Smooth muscle cell (in vitro differentiated cells): Measurements from ENCODE around the gene USP40. TPM values are rescaled to one million over a fixed set of nuclear protein-coding genes. Genes with fewer than 3 reads are reported as not detected.

Experiments used
- DNase-seq: peaks from one replicate; lab custom pipeline; 2025; ENCODE audit not compliant: unreplicated experiment; lab: John Stamatoyannopoulos, UW
- H2AFZ ChIP-seq: fragments of 200-600 bp; sonication (generic); 2 replicates; pipeline ENCODE4 v1.6.0; 2016; ENCODE audit warnings: antibody characterized with exemption, low read depth, mild to moderate bottlenecking
- H3F3A ChIP-seq: fragments of 200-600 bp; sonication (generic); 2 replicates; pipeline ENCODE4 v1.6.0; 2017; ENCODE audit warnings: antibody characterized with exemption, low read depth
- H3K27ac ChIP-seq: fragments of 200-600 bp; sonication (generic); 2 replicates; pipeline ENCODE4 v1.5.1; 2016; ENCODE audit warnings: low read depth, mild to moderate bottlenecking
- H3K27me3 ChIP-seq: fragments of 200-600 bp; sonication (generic); 2 replicates; pipeline ENCODE4 v1.6.1; 2016; ENCODE audit warnings: low read depth, mild to moderate bottlenecking
- H3K36me3 ChIP-seq: fragments of 200-600 bp; sonication (generic); 2 replicates; pipeline ENCODE4 v1.5.1; 2016; ENCODE audit warnings: low read depth
- H3K4me1 ChIP-seq: fragments of 200-600 bp; sonication (generic); 2 replicates; pipeline ENCODE4 v1.5.1; 2016; ENCODE audit warnings: low read depth
- H3K4me2 ChIP-seq: fragments of 200-600 bp; sonication (generic); 2 replicates; pipeline ENCODE4 v1.6.0; 2016; ENCODE audit warnings: mild to moderate bottlenecking
- H3K4me3 ChIP-seq: fragments of 200-600 bp; sonication (generic); 2 replicates; pipeline ENCODE4 v1.5.1; 2016; ENCODE audit warnings: mild to moderate bottlenecking
- H3K79me2 ChIP-seq: fragments of 200-600 bp; sonication (generic); 2 replicates; pipeline ENCODE4 v1.6.0; 2016; ENCODE audit warnings: low read depth, mild to moderate bottlenecking
- H3K9ac ChIP-seq: fragments of 200-600 bp; sonication (generic); 2 replicates; pipeline ENCODE4 v1.6.0; 2016; ENCODE audit warnings: low read depth
- H3K9me3 ChIP-seq: fragments of 200-600 bp; sonication (generic); replicated peaks from 2 replicates; pipeline ENCODE4 v1.5.1; 2016; ENCODE audit warnings: low read depth
- H4K20me1 ChIP-seq: fragments of 200-600 bp; sonication (generic); 2 replicates; pipeline ENCODE4 v1.6.0; 2016; ENCODE audit warnings: low read depth
- CTCF ChIP-seq: fragments of 200-600 bp; sonication (generic); IDR thresholded peaks from 2 replicates; pipeline ENCODE4 v1.5.1; 2017; ENCODE audit warnings: borderline replicate concordance, mild to moderate bottlenecking, antibody characterized with exemption; ENCODE audit not compliant: insufficient read depth, poor library complexity, severe bottlenecking
- WGBS: methylation state at CpG from one replicate; pipeline ENCODE4 v1.1.7; 2016; ENCODE audit warnings: low lambda C conversion rate; 5-methylcytosine and 5-hydroxymethylcytosine counted together
- polyA plus RNA-seq: library from polyadenylated mRNA; unstranded; fragments of >200 nt; fragmentation: Nextera tagmentation; extraction: Ambion mirVana; gene quantifications from 2 replicates; pipeline ENCODE4 v1.2.1, GENCODE V29; 2016
- total RNA-seq: library from RNA; depleted of rRNA; stranded (reverse); fragments of >200 nt; gene quantifications from 2 replicates; pipeline ENCODE4 v1.2.3, GENCODE V29; 2014

USP40 gene
- total and polyA plus RNA-seq, 2 experiments from 2014 or later = 9.4 to 23.6 TPM

DNA sequence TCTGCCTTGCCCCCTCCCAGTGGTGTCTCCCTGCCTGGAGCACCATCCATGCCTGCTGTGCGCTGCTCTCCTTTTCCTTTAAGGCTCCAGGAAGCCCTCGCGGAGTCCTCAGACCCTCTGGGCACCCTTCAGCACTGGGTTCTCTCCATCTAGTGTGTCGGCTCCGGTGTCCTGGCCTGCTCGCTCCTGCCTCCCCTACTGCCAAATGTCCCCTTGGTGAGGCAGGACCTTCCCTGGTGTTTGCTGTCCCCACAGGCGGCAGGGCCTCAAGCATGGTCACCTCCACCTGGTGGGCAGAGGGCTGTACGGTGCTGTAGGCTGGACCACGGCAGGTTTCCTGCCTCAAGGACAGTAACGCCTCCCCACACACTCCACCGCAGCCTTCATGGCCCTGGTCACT is 122.1 kb downstream of the USP40 start:
- no peaks in the 10 kb centered on the region for H3K79me2 ChIP-seq
- H3K9ac ChIP-seq = no peak overlapping the region
- H3K27ac ChIP-seq = no peak overlapping the region
- no peaks in the 10 kb centered on the region for H3F3A ChIP-seq
- no peak overlapping the region for H3K4me2 ChIP-seq
- H3K36me3 ChIP-seq = no peaks in the 10 kb centered on the region
- TF ChIP-seq CTCF = no peak
- H3K4me3 ChIP-seq = no peak overlapping the region
- no peaks in the 10 kb centered on the region for H3K27me3 ChIP-seq
- no peaks in the 10 kb centered on the region for H3K4me1 ChIP-seq
- no peaks in the 10 kb centered on the region for H3K9me3 ChIP-seq
- no peak overlapping the region for H2AFZ ChIP-seq
- 98% methylated on average over 11 of the region's 11 CpGs for WGBS
- no peak for DNase-seq
- no peaks in the 10 kb centered on the region for H4K20me1 ChIP-seq

- peak; percentile 78 for TF ChIP-seq CTCF
- Histone ChIP-seq H3K9me3 (no peaks in the 10 kb centered on the region), H3K36me3 (no peaks in the 10 kb centered on the region), H3K9ac (no peak overlapping the region), H3K27me3 (no peaks in the 10 kb centered on the region), H3K4me1 (no peaks in the 10 kb centered on the region), H3F3A (no peaks in the 10 kb centered on the region), H4K20me1 (no peaks in the 10 kb centered on the region), H3K79me2 (no peaks in the 10 kb centered on the region), H3K27ac (no peak overlapping the region), H3K4me2 (no peak overlapping the region), H3K4me3 (no peak overlapping the region), H2AFZ (no peak overlapping the region)
- WGBS = 73% methylated on average over 18 of the region's 18 CpGs
- DNase-seq = no peak
Observed at GRCh38 chr2:233443511-233444183, 122.9 kb downstream of the USP40 start.

GRCh38 chr2:233442028-233442310 is 124.6 kb downstream of the USP40 start:
- Histone ChIP-seq H3K27ac (no peak overlapping the region), H3K9me3 (no peaks in the 10 kb centered on the region), H3K79me2 (no peaks in the 10 kb centered on the region), H3F3A (no peaks in the 10 kb centered on the region), H3K4me3 (no peak overlapping the region), H3K4me2 (no peak overlapping the region), H4K20me1 (no peaks in the 10 kb centered on the region), H3K4me1 (no peaks in the 10 kb centered on the region), H3K36me3 (no peaks in the 10 kb centered on the region), H2AFZ (no peak overlapping the region), H3K27me3 (no peaks in the 10 kb centered on the region), H3K9ac (no peak overlapping the region)
- DNase-seq = no peak
- 94% methylated on average over 4 of the region's 4 CpGs for WGBS
- no peak for TF ChIP-seq CTCF
